Body of pancreas (tissue), 4 donors: Measurements from ENCODE around the gene APOH.

Experiments used
- CTCF ChIP-seq, 7 experiments: fragments of 450-650 bp in 4 of 7; fragments of 200-600 bp in 3 of 7; sonication (generic) in 3 of 7; IDR thresholded peaks; one replicate each; pipeline ENCODE4 v1.5.1; 2016 to 2019; ENCODE audit warnings: antibody characterized with exemption in 7 of 7
- POLR2A ChIP-seq, 3 donors: fragments of 450-650 bp; IDR thresholded peaks; one replicate each; pipeline ENCODE4 v1.6.1; 2016; ENCODE audit warnings: antibody characterized with exemption in 3 of 3, mild to moderate bottlenecking in 2 of 3

DNA sequence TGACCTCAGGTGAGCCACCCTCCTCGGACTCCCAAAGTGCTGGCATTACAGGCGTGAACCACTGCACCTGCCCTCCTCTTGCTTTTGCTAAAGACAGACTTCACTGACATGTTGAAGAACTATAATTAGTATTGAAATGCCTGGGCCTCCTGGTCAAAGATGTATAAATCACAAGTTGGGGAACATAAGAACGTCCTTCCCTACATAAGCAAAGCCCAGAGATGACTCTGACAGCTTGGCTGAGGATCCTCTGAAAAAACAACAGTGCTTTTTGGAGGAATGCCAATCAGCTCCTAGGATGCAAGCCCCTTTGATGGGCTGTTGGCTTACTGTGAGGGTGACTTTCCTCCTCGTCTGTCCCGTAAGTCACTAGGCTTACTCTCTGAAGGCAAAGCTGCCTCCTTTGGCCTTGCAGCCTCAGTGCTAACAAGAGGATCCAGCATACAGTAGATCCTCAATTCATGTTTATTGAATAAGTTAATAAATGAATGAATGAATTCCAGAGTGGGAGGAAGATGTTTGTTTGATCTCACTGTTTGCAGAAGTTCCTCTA, 6.3 kb downstream of the APOH start:
- TF ChIP-seq POLR2A (IDR thresholded peaks at IDR 0.05), result no peak
- TF ChIP-seq CTCF (IDR thresholded peaks at IDR 0.05), result no peak
